GM20000 (cell line): ENCODE data around the gene NAT9.

ENCODE experiments used
- DNase-seq: peaks from one replicate; pipeline ENCODE4 v3.0.0; 2012; ENCODE audit warnings: low spot score
- TF ChIP-seq, protein P1 (sequence below): IDR thresholded peaks from 2 replicates; pipeline ENCODE4 v1.5.1; 2012; ENCODE audit warnings: mild to moderate bottlenecking, control low read depth; ENCODE audit errors: extremely low read depth, missing control alignments

The NAT9 gene

DNA sequence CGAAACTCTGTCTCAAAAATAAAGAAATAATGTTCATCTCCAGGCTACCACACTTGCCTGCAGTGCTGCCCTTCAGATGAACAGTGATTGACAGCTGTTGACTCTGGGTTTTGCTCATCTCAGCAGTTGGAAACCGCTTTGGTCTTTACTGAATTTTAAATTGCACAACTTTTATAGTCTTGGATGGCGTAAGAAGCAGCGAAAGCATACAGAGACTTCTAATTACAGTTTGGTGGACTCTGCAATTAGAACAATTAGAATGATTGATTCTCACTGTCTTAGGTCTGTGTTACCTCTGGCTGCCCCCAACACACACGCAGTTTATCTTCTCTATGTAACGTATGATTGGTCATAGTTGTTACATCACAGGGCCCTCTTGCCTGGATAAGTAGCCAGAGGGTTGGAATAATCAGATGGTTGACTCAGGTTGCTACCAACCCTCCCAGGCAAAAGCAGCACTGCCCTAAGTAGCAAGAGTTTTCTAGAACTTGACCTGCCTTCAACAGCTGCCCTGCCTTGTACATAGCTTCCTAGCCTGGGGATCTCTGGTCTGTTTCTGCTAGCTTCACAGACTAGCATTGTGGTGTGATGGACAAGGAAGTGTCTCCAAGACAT is 1.9 kb upstream of the NAT9 start:
- no peak for DNase-seq
- TF ChIP-seq, protein P1, sequence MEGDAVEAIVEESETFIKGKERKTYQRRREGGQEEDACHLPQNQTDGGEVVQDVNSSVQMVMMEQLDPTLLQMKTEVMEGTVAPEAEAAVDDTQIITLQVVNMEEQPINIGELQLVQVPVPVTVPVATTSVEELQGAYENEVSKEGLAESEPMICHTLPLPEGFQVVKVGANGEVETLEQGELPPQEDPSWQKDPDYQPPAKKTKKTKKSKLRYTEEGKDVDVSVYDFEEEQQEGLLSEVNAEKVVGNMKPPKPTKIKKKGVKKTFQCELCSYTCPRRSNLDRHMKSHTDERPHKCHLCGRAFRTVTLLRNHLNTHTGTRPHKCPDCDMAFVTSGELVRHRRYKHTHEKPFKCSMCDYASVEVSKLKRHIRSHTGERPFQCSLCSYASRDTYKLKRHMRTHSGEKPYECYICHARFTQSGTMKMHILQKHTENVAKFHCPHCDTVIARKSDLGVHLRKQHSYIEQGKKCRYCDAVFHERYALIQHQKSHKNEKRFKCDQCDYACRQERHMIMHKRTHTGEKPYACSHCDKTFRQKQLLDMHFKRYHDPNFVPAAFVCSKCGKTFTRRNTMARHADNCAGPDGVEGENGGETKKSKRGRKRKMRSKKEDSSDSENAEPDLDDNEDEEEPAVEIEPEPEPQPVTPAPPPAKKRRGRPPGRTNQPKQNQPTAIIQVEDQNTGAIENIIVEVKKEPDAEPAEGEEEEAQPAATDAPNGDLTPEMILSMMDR: no peak

DNA sequence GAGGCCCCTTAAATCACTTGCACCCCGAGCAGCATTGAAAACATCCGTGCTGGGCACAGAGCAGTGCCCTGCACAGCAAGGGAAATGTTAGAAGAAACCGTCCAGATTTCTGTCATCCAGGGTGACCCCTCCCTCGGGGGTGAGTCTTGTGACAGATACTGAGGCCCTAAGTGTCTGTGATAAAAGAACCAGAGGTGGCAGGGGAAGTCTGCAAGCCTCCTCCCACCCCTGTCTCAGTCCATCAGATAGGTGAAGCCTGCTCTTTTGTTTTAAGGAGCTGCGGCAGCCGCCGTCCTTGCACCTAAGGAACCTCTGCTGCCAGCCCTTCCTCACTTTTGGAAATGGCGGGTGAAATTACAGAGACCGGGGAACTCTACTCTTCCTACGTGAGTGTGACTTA is 845 bp upstream of the NAT9 start:
- TF ChIP-seq, protein P1: no peak
- DNase-seq: no peak

DNA sequence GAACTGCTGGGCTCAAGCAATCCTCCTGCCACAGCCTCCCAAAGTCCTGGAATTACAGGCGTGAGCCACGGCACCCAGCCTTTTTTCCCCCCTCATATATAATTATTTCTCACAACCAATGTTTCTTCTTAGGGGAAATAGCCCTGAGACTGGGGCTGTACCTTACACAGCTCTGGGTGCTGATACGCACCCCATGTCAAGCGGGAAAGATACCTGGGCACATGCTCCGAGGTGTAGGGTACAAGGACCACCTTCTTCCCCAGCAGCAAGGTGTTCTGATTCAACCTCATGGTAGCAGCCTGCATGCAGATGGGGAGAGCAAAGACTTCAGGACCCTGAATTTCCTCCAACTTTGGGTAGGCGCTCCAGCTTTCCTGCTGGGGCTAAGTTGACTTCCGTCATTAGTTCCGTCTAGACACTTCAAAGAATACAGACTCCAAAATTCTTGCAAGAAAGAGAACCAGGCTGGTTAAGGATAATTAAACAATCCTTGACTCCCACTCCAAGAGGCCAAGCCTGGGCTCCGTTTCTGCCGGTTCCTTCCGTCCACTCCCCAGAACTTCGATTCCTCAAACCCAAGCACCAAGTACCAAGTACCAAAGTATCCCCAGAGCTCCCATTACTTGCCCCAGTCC is 619 bp downstream of the NAT9 start:
- TF ChIP-seq, protein P1: no peak
- DNase-seq: no peak

DNA sequence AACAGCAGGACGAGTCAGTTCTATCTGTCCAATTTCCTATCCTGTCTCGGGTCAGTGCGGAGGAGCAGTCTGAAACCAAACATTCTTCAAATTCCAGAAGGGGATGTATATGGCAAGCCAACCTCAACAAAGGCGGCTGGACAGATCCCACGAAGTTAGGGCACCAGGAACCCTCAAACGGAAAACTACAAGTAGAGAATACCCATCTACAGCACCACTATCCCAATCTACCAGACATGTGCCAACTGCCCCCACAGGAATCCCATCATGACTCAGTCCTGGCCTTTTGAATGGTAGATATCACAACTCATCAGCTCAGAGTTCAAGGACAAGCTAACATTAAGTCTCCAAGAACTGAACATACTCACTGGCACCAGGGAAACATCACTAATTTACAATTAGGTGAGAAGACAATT is 2.3 kb downstream of the NAT9 start:
- TF ChIP-seq, protein P1: no peak
- DNase-seq: no peak

DNA sequence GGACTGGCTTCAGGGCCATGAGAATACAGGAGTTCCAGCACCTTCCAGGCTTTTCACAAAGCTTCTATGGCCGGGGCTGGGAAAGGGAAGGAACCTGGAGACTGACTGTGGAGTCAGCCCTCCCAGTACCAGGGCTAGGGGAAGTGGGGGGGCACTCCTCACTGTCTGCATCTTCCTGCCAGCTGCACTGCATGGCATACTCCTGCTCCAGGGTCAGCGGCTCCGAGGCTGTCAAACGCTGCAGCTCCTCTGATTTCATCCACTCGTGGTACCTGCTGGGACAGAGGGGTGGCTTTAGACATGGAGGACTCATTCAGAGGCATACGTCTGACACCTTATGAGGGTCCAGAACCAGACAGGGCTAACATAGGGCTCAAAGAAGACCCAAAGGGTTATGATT is 2.7 kb downstream of the NAT9 start:
- DNase-seq: no peak
- TF ChIP-seq, protein P1: no peak

DNA sequence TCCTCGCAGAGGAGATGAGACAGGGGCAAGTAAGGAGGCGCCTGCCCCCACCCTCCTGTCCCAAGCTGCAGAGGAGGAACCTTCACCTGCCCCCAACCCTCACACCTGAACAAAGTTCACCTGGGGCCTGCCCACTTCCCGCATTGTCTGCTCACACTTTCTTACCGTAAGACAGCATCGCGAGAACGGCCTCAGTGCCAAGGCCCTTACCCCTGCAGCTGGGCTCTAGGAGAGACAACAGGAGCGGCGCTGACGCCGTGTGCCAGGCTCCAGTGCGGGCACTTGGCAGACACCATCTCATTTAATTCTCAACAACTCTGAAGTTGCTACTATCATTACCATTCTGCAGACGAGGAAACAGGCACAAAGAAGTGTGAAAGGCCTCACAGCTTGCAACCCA is 4.1 kb downstream of the NAT9 start:
- TF ChIP-seq, protein P1: no peak
- no peak for DNase-seq

DNA sequence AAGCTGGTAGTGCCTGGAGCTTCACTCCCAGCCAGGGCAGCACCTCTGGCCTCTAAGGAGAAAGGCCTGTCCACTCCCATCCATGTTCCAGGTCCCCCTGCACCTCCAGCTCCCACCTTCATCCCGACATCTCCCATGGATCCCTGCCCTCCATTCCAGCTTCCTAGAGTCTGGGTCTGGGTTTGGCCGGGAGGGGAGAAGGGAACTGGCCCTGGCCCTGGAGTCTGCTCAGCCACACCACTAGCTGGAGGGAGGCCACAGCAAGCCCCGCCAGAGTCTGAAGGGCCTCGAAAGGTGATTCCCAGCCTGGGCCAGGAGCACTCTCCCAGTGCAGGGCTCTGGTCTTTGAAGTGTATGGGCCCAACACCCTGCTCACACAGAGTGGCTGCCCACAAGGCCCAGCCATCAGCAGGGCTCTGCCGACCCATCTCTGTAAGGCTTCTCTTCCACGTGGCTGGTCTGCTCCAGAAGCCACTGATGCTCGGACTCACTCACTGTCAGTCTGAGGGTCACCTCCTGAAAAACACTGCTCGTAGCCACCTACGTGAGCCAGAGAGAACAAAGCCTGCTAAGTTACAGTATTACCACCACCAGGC is 4.7 kb downstream of the NAT9 start:
- DNase-seq: no peak
- TF ChIP-seq, protein P1: no peak
